Fibroblast of lung (primary cell): ENCODE measurements around the gene SLC18B1. TPM values are rescaled to one million over a fixed set of nuclear protein-coding genes. Genes with fewer than 3 reads are reported as not detected.
A peak's percentile ranks its signal among the peaks of the same experiment; 100 is the strongest.

Source experiments
- DNase-seq, 2 donors: peaks; one replicate each; pipeline versions ENCODE4 v3.0.0 to v3.0.0-alpha.2; 2010; ENCODE audit warnings: low read depth in 2 of 2
- H2AFZ ChIP-seq: 2 replicates; pipeline ENCODE4 v1.5.1; 2012; ENCODE audit warnings: low read length, control low read depth, inconsistent platforms
- H3K27ac ChIP-seq: 2 replicates; pipeline ENCODE4 v1.5.1; 2011; ENCODE audit warnings: low read length, control low read depth; ENCODE audit not compliant: insufficient read depth
- H3K27me3 ChIP-seq: 2 replicates; pipeline ENCODE4 v1.5.1; 2011; ENCODE audit warnings: mild to moderate bottlenecking, low read length; ENCODE audit not compliant: control insufficient read depth, insufficient read depth
- H3K36me3 ChIP-seq: 2 replicates; pipeline ENCODE4 v1.5.1; 2011; ENCODE audit warnings: low read length; ENCODE audit not compliant: control insufficient read depth, insufficient read depth
- H3K4me1 ChIP-seq: 2 replicates; pipeline ENCODE4 v1.5.1; 2011; ENCODE audit warnings: low read length; ENCODE audit not compliant: control insufficient read depth, insufficient read depth; ENCODE audit errors: extremely low read depth
- H3K4me2 ChIP-seq: 2 replicates; pipeline ENCODE4 v1.5.1; 2011; ENCODE audit warnings: low read length, control low read depth; ENCODE audit not compliant: insufficient read depth; ENCODE audit errors: extremely low read depth
- H3K4me3 ChIP-seq, 4 experiments: fragments of 200-600 bp in 1 of 4; sonication (generic) in 1 of 4; replicated peaks in 1 of 4; 2 replicates each; pipeline ENCODE4 v1.5.1; 2011 to 2016; ENCODE audit warnings: low read length in 4 of 4, low read depth in 3 of 4, mild to moderate bottlenecking in 3 of 4, control low read depth in 2 of 4, inconsistent platforms in 1 of 4, mixed read lengths in 1 of 4; ENCODE audit not compliant: insufficient read depth in 1 of 4; ENCODE audit errors: control extremely low read depth in 1 of 4
- H3K79me2 ChIP-seq: 2 replicates; pipeline ENCODE4 v1.5.1; 2012; ENCODE audit warnings: mild to moderate bottlenecking, low read length, inconsistent platforms; ENCODE audit not compliant: control insufficient read depth, insufficient read depth
- H3K9ac ChIP-seq: 2 replicates; pipeline ENCODE4 v1.5.1; 2011; ENCODE audit warnings: mild to moderate bottlenecking, low read length, control low read depth; ENCODE audit not compliant: insufficient read depth
- H3K9me3 ChIP-seq: 2 replicates; pipeline ENCODE4 v1.5.1; 2012; ENCODE audit warnings: low read depth, low read length; ENCODE audit not compliant: control insufficient read depth, insufficient read depth
- H4K20me1 ChIP-seq: 2 replicates; pipeline ENCODE4 v1.5.1; 2011; ENCODE audit warnings: low read length; ENCODE audit not compliant: control insufficient read depth, insufficient read depth; ENCODE audit errors: extremely low read depth
- EZH2 ChIP-seq: IDR thresholded peaks from 2 replicates; pipeline ENCODE4 v1.5.1; 2012; ENCODE audit warnings: low read length, control low read depth, mild to moderate bottlenecking; ENCODE audit errors: missing control alignments
- polyA minus RNA-seq: library from RNA; depleted of rRNA, polyadenylated mRNA; stranded (reverse); fragments of >200 nt; gene quantifications from 2 replicates; pipeline ENCODE4 v1.2.3, GENCODE V29; 2011; ENCODE audit warnings: low replicate concordance
- polyA plus RNA-seq, 2 donors: library from polyadenylated mRNA; depleted of rRNA in 1 of 2; stranded (reverse) in 1 of 2; unstranded in 1 of 2; fragments of >200 nt; gene quantifications; 2 replicates each; pipeline ENCODE4 v1.2.1, GENCODE V29; 2011 to 2012; ENCODE audit warnings: missing spikeins in 1 of 2
- total RNA-seq: library from RNA; depleted of rRNA; stranded (reverse); fragments of >200 nt; gene quantifications from 2 replicates; pipeline ENCODE4 v1.2.1, GENCODE V29; 2014
- TF ChIP-seq, protein P1 (sequence below), 2 donors: IDR thresholded peaks in 1 of 2; conservative IDR thresholded peaks in 1 of 2; 1 replicate in 1 of 2; 2 replicates in 1 of 2; pipeline ENCODE4 v1.5.1; 2011 to 2012; ENCODE audit warnings: low read length in 2 of 2, control low read depth in 1 of 2, inconsistent platforms in 1 of 2, low read depth in 1 of 2, mild to moderate bottlenecking in 1 of 2

SLC18B1 gene
- total RNA-seq (7.2 and 8.1 TPM in 2 replicates), polyA plus RNA-seq (4.9 and 5.9 TPM in 2 replicates), polyA minus RNA-seq (1.4 TPM in 2 replicates)
- 2.9 and 3.0 TPM in 2 replicates for polyA plus RNA-seq (2012)

DNA sequence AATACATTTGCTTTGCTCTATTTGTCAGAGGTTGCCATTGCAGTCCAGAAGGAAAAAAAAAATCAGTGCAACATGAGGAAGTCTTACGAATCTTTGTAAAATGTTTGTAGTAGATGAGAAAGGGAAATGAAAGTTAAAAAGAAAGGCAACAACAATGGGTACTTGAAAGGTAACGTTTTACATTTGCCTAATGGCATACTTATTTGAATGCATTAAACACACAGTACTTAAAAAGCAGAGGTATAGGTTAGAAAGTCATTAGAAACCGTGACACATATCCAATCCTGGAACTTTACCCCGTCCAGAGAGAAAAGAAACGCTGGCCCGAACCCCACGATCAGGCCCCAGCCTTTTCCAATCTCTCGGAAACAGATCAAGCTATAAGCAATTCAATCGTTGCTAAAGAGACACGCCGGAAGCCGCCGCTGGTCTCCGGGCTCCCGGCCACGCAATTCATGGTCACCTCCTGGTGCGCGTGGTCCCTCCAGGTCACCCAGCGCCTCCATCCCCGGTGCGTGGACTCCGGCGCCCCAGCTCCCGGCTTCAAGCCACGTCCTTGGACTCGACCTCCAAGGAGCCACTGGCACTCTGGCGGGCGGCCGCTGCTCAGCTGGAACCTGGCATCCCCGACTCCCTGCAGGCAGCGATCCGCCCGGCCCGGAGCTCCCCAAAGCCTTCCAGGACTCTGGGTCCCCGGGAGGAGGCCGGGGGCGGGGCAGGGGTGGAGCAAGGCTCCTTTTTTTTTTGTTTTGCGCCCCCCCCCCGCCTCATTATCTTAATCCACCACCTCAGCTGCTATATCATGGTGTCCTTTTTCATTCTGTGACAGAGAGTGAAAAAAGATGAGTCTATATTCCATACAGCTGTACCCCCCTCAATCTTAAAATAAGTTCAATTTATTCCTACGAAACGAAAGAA lies at the start of gene SLC18B1:
Gene SLC18B1 (minus strand): TSS at position 687 of the 918 bp plus-strand sequence. CDS start 181 bp downstream, at position 506.
- Histone ChIP-seq H3K27ac (peak within 1 kb of the TSS; percentile 56), H3K4me1 (no peaks in the 10 kb centered on the region), H3K27me3 (no peaks in the 10 kb centered on the region), H3K79me2 (no peaks in the 10 kb centered on the region), H3K4me3 (peak within 1 kb of the TSS; percentile 70 to 95 (median 84)), H3K4me2 (peak within 1 kb of the TSS; percentile 73), H2AFZ (peak within 1 kb of the TSS; percentile 92), H3K9me3 (no peaks in the 10 kb centered on the region), H4K20me1 (no peaks in the 10 kb centered on the region), H3K9ac (peak within 1 kb of the TSS; percentile 68), H3K36me3 (no peaks in the 10 kb centered on the region)
- TF ChIP-seq EZH2, result no peak
- TF ChIP-seq, protein P1, sequence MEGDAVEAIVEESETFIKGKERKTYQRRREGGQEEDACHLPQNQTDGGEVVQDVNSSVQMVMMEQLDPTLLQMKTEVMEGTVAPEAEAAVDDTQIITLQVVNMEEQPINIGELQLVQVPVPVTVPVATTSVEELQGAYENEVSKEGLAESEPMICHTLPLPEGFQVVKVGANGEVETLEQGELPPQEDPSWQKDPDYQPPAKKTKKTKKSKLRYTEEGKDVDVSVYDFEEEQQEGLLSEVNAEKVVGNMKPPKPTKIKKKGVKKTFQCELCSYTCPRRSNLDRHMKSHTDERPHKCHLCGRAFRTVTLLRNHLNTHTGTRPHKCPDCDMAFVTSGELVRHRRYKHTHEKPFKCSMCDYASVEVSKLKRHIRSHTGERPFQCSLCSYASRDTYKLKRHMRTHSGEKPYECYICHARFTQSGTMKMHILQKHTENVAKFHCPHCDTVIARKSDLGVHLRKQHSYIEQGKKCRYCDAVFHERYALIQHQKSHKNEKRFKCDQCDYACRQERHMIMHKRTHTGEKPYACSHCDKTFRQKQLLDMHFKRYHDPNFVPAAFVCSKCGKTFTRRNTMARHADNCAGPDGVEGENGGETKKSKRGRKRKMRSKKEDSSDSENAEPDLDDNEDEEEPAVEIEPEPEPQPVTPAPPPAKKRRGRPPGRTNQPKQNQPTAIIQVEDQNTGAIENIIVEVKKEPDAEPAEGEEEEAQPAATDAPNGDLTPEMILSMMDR (conservative IDR thresholded peaks at IDR 0.05 in 1 of 2, IDR thresholded peaks at IDR 0.05 in 1 of 2; ENCODE audit: low read depth in 1 of 2, low read length in 2 of 2), result no peak
- DNase-seq, result peak; percentile 33 to 34

DNA sequence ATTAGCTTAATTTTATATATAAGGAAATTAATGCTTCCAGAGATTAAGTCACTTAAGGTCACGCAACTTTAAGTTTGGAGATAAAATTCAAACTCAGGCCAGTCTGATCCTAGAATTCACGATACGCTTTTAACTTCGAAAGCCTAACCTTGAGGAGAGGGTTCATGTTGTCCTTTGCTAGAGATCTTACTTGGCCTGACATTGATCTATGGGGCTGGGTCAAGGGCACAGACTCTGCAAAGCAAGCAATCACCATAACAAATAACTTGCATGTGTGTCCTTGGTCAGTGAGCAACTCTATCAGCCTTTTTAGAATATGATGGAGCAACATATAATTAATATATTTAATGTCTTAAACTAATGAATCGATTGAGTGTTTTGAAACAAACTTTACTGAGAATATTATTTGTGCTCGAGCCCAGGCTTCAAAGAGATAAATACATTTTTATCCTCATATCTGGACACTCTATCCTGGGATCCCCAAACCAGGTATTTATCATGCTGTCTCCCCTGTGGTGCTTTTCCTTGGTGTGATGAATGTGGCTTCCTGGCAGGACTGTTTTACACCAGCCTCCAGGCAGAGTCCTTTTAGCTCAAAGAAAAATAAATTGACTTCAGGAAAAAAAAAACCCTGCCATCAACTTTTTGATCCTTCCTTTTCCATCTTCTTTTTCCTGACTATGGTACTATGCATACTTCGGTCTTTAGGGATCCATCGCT lies 45.0 kb upstream of the SLC18B1 start:
- peak in 1 of 2 donors; percentile 25 for DNase-seq
- TF ChIP-seq, protein P1 (conservative IDR thresholded peaks at IDR 0.05 in 1 of 2, IDR thresholded peaks at IDR 0.05 in 1 of 2; ENCODE audit: low read depth in 1 of 2, low read length in 2 of 2), result no peak
- no peak for TF ChIP-seq EZH2
- Histone ChIP-seq H2AFZ (no peak overlapping the region), H3K27ac (no peak overlapping the region), H3K4me3 (no peak overlapping the region), H3K9ac (no peak overlapping the region), H3K9me3 (no peaks in the 10 kb centered on the region), H3K4me1 (no peaks in the 10 kb centered on the region), H3K4me2 (no peak overlapping the region), H3K36me3 (no peaks in the 10 kb centered on the region), H3K27me3 (no peaks in the 10 kb centered on the region), H4K20me1 (no peaks in the 10 kb centered on the region), H3K79me2 (no peaks in the 10 kb centered on the region)

DNA sequence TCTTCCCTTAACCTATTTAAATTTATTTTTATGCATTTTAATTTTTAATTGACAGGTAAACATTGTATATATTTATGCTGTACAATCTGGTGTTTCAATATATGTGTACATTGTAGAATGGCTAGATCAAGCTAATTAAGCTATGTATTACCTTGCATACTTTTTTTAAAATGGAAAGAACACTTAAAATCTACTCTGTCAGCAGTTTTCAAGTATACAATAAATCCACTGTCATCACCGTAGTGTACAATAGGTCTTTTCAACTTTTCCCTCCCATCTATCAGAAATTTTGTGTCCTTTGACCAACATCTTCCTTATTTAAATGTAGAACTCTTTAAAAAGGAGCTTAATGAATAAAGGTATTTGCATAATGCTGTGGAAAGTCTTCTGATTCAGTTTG lies 43.5 kb upstream of the SLC18B1 start:
- no peak for DNase-seq
- TF ChIP-seq EZH2, result no peak
- TF ChIP-seq, protein P1 (conservative IDR thresholded peaks at IDR 0.05 in 1 of 2, IDR thresholded peaks at IDR 0.05 in 1 of 2; ENCODE audit: low read depth in 1 of 2, low read length in 2 of 2), result no peak
- no peaks in the 10 kb centered on the region for H4K20me1 ChIP-seq
- no peak overlapping the region for H2AFZ ChIP-seq
- H3K4me2 ChIP-seq, result no peak overlapping the region
- H3K27ac ChIP-seq, result no peak overlapping the region
- H3K9me3 ChIP-seq, result no peaks in the 10 kb centered on the region
- no peak overlapping the region for H3K9ac ChIP-seq
- no peaks in the 10 kb centered on the region for H3K4me1 ChIP-seq
- no peaks in the 10 kb centered on the region for H3K36me3 ChIP-seq
- no peaks in the 10 kb centered on the region for H3K27me3 ChIP-seq
- H3K4me3 ChIP-seq, result no peak overlapping the region
- no peaks in the 10 kb centered on the region for H3K79me2 ChIP-seq
